Measurements from ENCODE around the gene SRGAP3.

GRCh38 chr3:9205345-9206143 lies 43.9 kb downstream of the SRGAP3 start:
- TF ChIP-seq, protein P1, sequence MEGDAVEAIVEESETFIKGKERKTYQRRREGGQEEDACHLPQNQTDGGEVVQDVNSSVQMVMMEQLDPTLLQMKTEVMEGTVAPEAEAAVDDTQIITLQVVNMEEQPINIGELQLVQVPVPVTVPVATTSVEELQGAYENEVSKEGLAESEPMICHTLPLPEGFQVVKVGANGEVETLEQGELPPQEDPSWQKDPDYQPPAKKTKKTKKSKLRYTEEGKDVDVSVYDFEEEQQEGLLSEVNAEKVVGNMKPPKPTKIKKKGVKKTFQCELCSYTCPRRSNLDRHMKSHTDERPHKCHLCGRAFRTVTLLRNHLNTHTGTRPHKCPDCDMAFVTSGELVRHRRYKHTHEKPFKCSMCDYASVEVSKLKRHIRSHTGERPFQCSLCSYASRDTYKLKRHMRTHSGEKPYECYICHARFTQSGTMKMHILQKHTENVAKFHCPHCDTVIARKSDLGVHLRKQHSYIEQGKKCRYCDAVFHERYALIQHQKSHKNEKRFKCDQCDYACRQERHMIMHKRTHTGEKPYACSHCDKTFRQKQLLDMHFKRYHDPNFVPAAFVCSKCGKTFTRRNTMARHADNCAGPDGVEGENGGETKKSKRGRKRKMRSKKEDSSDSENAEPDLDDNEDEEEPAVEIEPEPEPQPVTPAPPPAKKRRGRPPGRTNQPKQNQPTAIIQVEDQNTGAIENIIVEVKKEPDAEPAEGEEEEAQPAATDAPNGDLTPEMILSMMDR (IDR thresholded peaks at IDR 0.05; ENCODE audit: insufficient read depth, low read depth, low read length), result no peak
- no peak for TF ChIP-seq EZH2 (IDR thresholded peaks at IDR 0.05; ENCODE audit: insufficient read depth, low read length)
